ENCODE results near the gene CTNNA1. TPM values are rescaled to one million over a fixed set of nuclear protein-coding genes. Genes with fewer than 3 reads are reported as not detected.

CTNNA1 gene
- total RNA-seq, 1 donor from 2014 or later = 371 TPM

- H3K36me3 Mint-ChIP-seq = no peaks in the 10 kb centered on the region
- DNase-seq (ENCODE audit: extremely low spot score, unreplicated experiment) = no peak
- H3K27ac Mint-ChIP-seq = no peak overlapping the region
- H3K4me1 Mint-ChIP-seq (ENCODE audit: unreplicated experiment) = peaks cover 43% of the 10 kb centered on the region
- no peaks in the 10 kb centered on the region for H3K27me3 Mint-ChIP-seq
- no peak for TF ChIP-seq CTCF (conservative IDR thresholded peaks at IDR 0.05)
- no peak overlapping the region for H3K4me3 Mint-ChIP-seq
- H3K9me3 Mint-ChIP-seq = no peaks in the 10 kb centered on the region
These were observed 32.4 kb upstream of the CTNNA1 start for GRCh38 chr5:138720840-138721239.

- peaks cover 39% of the 10 kb centered on the region for H3K4me1 Mint-ChIP-seq (ENCODE audit: unreplicated experiment)
- H3K27ac Mint-ChIP-seq = peak overlapping the region; percentile 7
- H3K27me3 Mint-ChIP-seq = no peaks in the 10 kb centered on the region
- H3K4me3 Mint-ChIP-seq = no peak overlapping the region
- TF ChIP-seq CTCF (conservative IDR thresholded peaks at IDR 0.05) = no peak
- no peak for DNase-seq (ENCODE audit: extremely low spot score, unreplicated experiment)
- H3K9me3 Mint-ChIP-seq = no peaks in the 10 kb centered on the region
- no peaks in the 10 kb centered on the region for H3K36me3 Mint-ChIP-seq
These were observed 31.2 kb upstream of the CTNNA1 start for GRCh38 chr5:138721979-138722378.

- Mint-ChIP-seq H3K4me3 (no peak overlapping the region), H3K4me1 (ENCODE audit: unreplicated experiment) (peaks cover 39% of the 10 kb centered on the region), H3K9me3 (peaks cover 5% of the 10 kb centered on the region), H3K36me3 (no peaks in the 10 kb centered on the region), H3K27me3 (no peaks in the 10 kb centered on the region), H3K27ac (peak overlapping the region; percentile 7)
- no peak for DNase-seq (ENCODE audit: extremely low spot score, unreplicated experiment)
- TF ChIP-seq CTCF (conservative IDR thresholded peaks at IDR 0.05) = no peak
These were observed 30.6 kb upstream of the CTNNA1 start for GRCh38 chr5:138722544-138723177.

GRCh38 chr5:138724470-138725146 is 28.6 kb upstream of the CTNNA1 start:
- TF ChIP-seq CTCF (conservative IDR thresholded peaks at IDR 0.05) = no peak
- peaks cover 40% of the 10 kb centered on the region for H3K4me1 Mint-ChIP-seq (ENCODE audit: unreplicated experiment)

GRCh38 chr5:138725153-138725817 is 27.9 kb upstream of the CTNNA1 start:
- Mint-ChIP-seq H3K4me3 (peak overlapping the region; percentile 72), H3K9me3 (peaks cover 5% of the 10 kb centered on the region), H3K36me3 (no peaks in the 10 kb centered on the region), H3K27ac (peak overlapping the region; percentile 96), H3K27me3 (no peaks in the 10 kb centered on the region), H3K4me1 (ENCODE audit: unreplicated experiment) (peaks cover 36% of the 10 kb centered on the region)
- DNase-seq (ENCODE audit: extremely low spot score, unreplicated experiment) = peak; percentile 73
- peak; percentile 32 for TF ChIP-seq CTCF (conservative IDR thresholded peaks at IDR 0.05)

More at GRCh38 chr5:138724470-138725146, 28.6 kb upstream of the CTNNA1 start:
- no peak for DNase-seq (ENCODE audit: extremely low spot score, unreplicated experiment)
- no peaks in the 10 kb centered on the region for H3K36me3 Mint-ChIP-seq
- H3K9me3 Mint-ChIP-seq = peaks cover 5% of the 10 kb centered on the region
- peak overlapping the region; percentile 72 for H3K4me3 Mint-ChIP-seq
- H3K27ac Mint-ChIP-seq = peak overlapping the region; percentile 96
- no peaks in the 10 kb centered on the region for H3K27me3 Mint-ChIP-seq

Data from type B pancreatic cell (in vitro differentiated cells).